ENCODE measurements around the gene PAWR.
"Not testable (repeated sequence)": the region's sequence is repeated elsewhere in the genome, so short reads cannot be mapped to it uniquely, and the experiment has no call there.

PAWR gene

DNA sequence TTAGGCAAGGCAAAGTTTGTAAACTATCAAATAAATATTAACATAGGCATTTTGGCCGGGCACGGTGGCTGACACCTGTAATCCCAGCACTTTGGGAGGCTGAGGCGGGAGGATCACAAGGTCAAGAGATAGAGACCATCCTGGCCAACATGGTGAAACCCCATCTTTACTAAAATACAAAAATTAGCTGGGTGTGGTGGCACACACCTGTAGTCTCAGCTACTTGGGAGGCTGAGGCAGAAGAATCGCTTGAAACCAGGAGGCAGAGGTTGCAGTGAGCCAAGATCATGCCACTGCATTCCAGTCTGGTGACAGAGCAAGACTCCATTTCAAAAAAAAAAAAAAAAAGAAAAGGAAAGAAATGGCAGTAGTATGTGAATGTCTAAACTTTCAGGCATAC, 43.9 kb downstream of the PAWR start:
- H3K4me3 ChIP-seq (ENCODE audit: low read length); H3K9ac ChIP-seq (ENCODE audit: low read depth, low read length): not testable (repeated sequence)
- peaks cover 27% of the 10 kb centered on the region for H3K36me3 ChIP-seq (ENCODE audit: insufficient read depth, low read length)

DNA sequence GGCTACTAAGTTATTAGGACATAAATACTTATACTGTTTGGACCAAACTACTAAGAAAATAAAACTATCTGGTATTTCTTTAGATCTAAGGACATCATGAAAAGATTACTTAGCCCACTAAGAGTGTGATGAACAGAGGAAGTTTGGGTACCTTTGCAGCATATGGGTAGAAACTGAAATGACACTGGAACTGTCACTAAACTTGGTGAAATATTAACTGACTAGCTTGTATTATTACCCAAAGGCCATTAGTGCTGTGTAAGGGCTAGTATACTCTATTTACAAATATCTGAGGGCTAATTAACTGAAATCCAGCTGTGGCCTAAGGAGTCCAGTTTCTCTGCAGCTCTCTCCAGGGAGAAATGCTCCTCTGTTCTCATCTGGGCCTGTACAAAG, 45.5 kb downstream of the PAWR start:
- Histone ChIP-seq H3K4me3 (ENCODE audit: low read length) (no peak overlapping the region), H3K4me1 (ENCODE audit: insufficient read depth, low read length) (peaks cover 62% of the 10 kb centered on the region), H3K9me3 (ENCODE audit: insufficient read depth, low read depth, low read length) (0 out of 2 replicates have a peak, but pooled peaks cover 2% of the 10 kb centered on the region), H3K9ac (ENCODE audit: low read depth, low read length) (no peak overlapping the region), H3K36me3 (ENCODE audit: insufficient read depth, low read length) (peaks cover 26% of the 10 kb centered on the region), H3K27me3 (ENCODE audit: insufficient read depth, low read length) (no peaks in the 10 kb centered on the region), H3K27ac (ENCODE audit: low read depth, low read length) (no peak overlapping the region)

More for the DNA sequence above, 43.9 kb downstream of the PAWR start:
- H3K9me3 ChIP-seq (ENCODE audit: insufficient read depth, low read depth, low read length); H3K27me3 ChIP-seq (ENCODE audit: insufficient read depth, low read length); H3K27ac ChIP-seq (ENCODE audit: low read depth, low read length): not testable (repeated sequence)
- over 99% methylated on average over 4 of the region's 4 CpGs for WGBS
- H3K4me1 ChIP-seq (ENCODE audit: insufficient read depth, low read length) = peaks cover 62% of the 10 kb centered on the region

DNA sequence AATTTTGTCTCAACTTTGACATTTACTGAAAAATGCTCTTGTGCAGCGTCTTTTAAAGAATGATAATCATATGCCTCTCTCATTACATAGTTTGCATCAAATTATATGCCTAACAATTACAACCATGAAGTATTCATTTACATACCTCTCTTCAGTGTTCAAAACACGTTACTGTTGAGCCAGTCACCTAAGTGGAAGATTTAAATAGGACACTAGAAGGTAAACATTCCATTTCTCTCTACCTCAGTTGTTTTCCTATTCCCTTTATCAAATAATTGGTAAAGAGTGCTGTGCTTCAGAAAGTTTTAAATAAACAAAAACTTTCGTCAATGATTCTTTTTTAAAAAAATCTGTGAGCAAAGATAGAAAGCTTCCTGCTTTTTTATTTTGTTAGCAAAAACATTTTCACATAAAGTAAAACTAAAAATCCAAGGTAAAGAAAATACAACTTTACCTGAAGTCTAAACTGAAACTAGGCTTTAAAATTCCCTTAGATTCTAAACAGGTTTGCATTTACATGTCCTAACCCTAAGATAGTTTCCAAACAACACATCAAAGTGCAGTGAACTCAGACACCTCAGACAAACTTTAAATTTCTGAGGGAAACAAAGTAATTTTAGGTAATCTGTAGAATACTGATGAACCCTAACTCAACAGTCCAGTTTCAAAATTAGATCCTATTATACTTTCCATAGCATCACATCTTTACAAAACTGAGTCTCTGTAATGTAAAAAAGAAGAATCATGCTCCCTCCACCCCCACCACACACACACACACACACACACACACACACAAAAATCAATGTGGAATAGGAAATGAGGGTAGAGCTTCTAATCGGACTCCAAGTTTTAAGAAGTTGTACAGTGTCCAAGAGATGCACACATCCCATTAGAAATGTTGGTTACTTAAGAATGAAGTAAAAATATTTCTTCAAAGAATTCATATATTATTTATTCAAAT, 46.2 kb downstream of the PAWR start:
- Histone ChIP-seq H3K27ac (ENCODE audit: low read depth, low read length) (no peak overlapping the region; the same call in 1 of the 2 replicates), H3K9ac (ENCODE audit: low read depth, low read length) (no peak overlapping the region), H3K36me3 (ENCODE audit: insufficient read depth, low read length) (peaks cover 19% of the 10 kb centered on the region), H3K4me3 (ENCODE audit: low read length) (no peak overlapping the region), H3K27me3 (ENCODE audit: insufficient read depth, low read length) (no peaks in the 10 kb centered on the region), H3K9me3 (ENCODE audit: insufficient read depth, low read depth, low read length) (0 out of 2 replicates have a peak, but pooled peaks cover 2% of the 10 kb centered on the region), H3K4me1 (ENCODE audit: insufficient read depth, low read length) (peaks cover 55% of the 10 kb centered on the region)
- 68% methylated on average over 2 of the region's 4 CpGs for WGBS

DNA sequence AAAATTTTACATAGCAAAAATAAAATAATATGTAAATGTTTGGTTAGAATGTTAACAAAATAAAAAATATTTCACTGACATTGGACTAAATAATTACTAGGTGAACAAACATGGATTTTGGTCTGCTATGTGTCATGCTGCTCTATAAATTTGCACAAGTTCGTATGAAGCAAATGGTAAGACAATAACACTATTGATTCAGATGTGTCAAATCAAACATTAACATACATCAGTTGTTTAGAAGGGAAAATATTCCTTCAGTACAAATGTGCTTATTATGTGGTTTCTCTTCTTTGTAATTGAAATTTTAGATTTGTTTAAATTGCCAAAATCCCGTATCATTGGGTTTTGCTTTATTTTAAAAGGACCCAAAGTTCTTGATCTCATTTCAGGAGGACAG, 46.9 kb downstream of the PAWR start:
- Histone ChIP-seq H3K27ac (ENCODE audit: low read depth, low read length) (no peak overlapping the region), H3K36me3 (ENCODE audit: insufficient read depth, low read length) (peaks cover 12% of the 10 kb centered on the region), H3K4me1 (ENCODE audit: insufficient read depth, low read length) (peaks cover 50% of the 10 kb centered on the region), H3K9me3 (ENCODE audit: insufficient read depth, low read depth, low read length) (0 out of 2 replicates have a peak, but pooled peaks cover 2% of the 10 kb centered on the region), H3K4me3 (ENCODE audit: low read length) (no peak overlapping the region), H3K27me3 (ENCODE audit: insufficient read depth, low read length) (no peaks in the 10 kb centered on the region), H3K9ac (ENCODE audit: low read depth, low read length) (no peak overlapping the region)
- 67% methylated on average over 1 of the region's 2 CpGs for WGBS

DNA sequence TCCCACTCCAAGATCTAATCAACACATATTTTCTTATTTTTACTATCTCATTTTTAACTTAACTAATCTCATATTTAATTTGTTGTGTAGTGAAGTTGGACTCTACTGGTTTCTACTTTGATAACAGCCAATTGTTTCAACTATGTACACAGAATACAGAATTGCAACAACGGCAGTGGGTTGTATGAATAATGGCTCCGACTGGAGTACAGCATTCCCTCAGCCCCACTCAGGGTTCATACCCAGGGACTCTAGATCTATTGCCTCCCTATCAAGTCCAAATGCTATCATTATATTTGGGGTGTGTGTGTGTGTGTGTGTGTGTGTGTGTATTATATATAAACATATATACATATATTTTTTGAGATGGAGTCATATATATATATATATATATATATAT, 52.3 kb downstream of the PAWR start:
- Histone ChIP-seq H3K4me3 (ENCODE audit: low read length) (no peak overlapping the region), H3K9ac (ENCODE audit: low read depth, low read length) (no peak overlapping the region), H3K9me3 (ENCODE audit: insufficient read depth, low read depth, low read length) (no peaks in the 10 kb centered on the region), H3K27me3 (ENCODE audit: insufficient read depth, low read length) (no peaks in the 10 kb centered on the region), H3K27ac (ENCODE audit: low read depth, low read length) (no peak overlapping the region), H3K4me1 (ENCODE audit: insufficient read depth, low read length) (peaks cover 64% of the 10 kb centered on the region), H3K36me3 (ENCODE audit: insufficient read depth, low read length) (peaks cover 9% of the 10 kb centered on the region; the same call in 1 of the 2 replicates)
- 80% methylated on average over 1 of the region's 2 CpGs for WGBS

DNA sequence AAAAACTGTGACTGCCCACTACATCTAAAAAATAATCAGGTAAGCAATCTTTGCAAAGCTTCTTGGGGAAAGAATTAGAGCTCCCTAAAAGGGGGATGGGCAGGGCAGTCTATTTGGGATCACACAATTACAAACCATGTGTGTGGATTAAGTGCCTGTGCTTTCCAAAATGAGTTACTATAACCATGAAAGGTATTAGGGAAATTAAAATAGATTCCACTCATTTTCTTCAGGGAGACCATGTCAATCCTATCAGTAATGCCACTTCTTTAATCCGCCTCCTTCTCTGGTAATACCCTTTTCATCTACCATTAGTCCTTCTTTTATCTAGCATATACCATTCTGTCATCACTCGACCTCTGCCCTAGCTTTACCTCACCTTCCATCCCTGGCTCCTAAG, 53.7 kb downstream of the PAWR start:
- peaks cover 53% of the 10 kb centered on the region for H3K4me1 ChIP-seq (ENCODE audit: insufficient read depth, low read length)
- H3K36me3 ChIP-seq (ENCODE audit: insufficient read depth, low read length) = peaks cover 7% of the 10 kb centered on the region
- no peaks in the 10 kb centered on the region for H3K27me3 ChIP-seq (ENCODE audit: insufficient read depth, low read length)
- WGBS = 88% methylated on average over 2 of the region's 2 CpGs
- H3K9ac ChIP-seq (ENCODE audit: low read depth, low read length) = no peak overlapping the region
- no peak overlapping the region for H3K27ac ChIP-seq (ENCODE audit: low read depth, low read length)
- H3K4me3 ChIP-seq (ENCODE audit: low read length) = no peak overlapping the region
- H3K9me3 ChIP-seq (ENCODE audit: insufficient read depth, low read depth, low read length) = no peaks in the 10 kb centered on the region

DNA sequence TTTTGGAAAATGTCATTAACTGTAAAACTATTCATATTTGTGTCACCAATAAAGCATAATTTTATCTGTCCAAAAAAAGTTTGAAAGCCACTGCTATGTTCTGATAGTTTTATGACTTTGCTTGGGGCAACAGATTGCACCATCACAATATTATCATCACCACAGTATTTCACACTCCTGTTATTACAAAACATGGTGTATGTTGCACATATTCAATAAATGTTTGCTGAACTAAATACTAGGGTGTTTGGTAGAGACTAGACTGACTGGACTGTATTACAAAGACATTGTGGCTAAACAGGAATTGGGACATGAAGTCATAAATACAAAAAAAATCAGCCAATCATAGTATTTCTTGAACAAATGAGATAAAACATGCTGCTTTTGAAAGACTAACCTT, 55.1 kb downstream of the PAWR start:
- Histone ChIP-seq H3K9ac (ENCODE audit: low read depth, low read length) (no peak overlapping the region), H3K27ac (ENCODE audit: low read depth, low read length) (no peak overlapping the region), H3K27me3 (ENCODE audit: insufficient read depth, low read length) (no peaks in the 10 kb centered on the region), H3K9me3 (ENCODE audit: insufficient read depth, low read depth, low read length) (no peaks in the 10 kb centered on the region), H3K4me3 (ENCODE audit: low read length) (no peak overlapping the region), H3K4me1 (ENCODE audit: insufficient read depth, low read length) (peaks cover 49% of the 10 kb centered on the region), H3K36me3 (ENCODE audit: insufficient read depth, low read length) (peaks cover 3% of the 10 kb centered on the region; the same call in 1 of the 2 replicates)

DNA sequence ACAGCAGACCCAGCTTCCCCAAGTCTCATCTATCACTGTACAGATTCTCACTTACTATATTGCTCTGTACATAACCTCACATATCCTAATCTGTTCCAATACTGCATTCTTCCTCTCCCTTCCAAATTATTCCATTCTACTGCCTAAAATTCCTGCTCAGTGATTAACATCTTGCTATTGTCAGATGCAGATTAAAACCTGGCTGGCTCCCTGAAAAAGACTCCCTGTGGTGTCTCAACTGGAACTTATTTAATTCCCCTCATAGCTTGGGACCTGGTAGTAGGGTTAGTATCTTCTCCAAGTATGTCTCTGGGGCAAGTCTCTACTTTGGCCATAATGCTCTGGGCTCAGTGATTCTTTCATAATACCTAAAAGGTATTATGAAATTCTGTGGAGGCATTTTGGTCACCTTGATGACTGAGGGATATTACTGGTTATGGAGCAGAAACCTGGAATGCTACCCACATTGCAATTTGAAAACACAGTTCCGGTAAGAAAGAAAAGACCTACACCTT, 55.8 kb downstream of the PAWR start:
- Histone ChIP-seq H3K4me3 (ENCODE audit: low read length) (no peak overlapping the region), H3K36me3 (ENCODE audit: insufficient read depth, low read length) (peaks cover 3% of the 10 kb centered on the region; the same call in 1 of the 2 replicates), H3K27ac (ENCODE audit: low read depth, low read length) (no peak overlapping the region; the same call in 1 of the 2 replicates), H3K9me3 (ENCODE audit: insufficient read depth, low read depth, low read length) (no peaks in the 10 kb centered on the region), H3K4me1 (ENCODE audit: insufficient read depth, low read length) (peaks cover 49% of the 10 kb centered on the region), H3K27me3 (ENCODE audit: insufficient read depth, low read length) (no peaks in the 10 kb centered on the region), H3K9ac (ENCODE audit: low read depth, low read length) (no peak overlapping the region)
- WGBS = 100% methylated on average over 1 of the region's 1 CpG

DNA sequence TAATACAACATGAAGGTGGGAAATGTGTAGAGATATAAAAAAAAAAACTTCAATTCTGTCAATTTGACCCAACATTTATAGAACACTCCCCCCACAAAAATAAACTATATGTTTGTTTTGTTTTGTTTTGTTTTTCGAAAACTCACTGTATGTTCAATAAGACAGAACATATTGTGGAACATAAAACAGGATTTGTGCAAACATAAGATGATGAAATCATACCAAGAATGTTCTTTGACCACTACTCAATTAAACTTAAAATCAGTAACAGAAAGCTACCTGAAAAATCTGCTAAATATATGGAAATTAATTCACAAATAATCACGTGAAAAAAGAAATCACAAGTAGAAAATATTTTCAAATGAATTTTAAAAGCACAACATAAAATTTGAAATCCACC, 61.2 kb downstream of the PAWR start:
- peaks cover 17% of the 10 kb centered on the region for H3K4me1 ChIP-seq (ENCODE audit: insufficient read depth, low read length)
- H3K36me3 ChIP-seq (ENCODE audit: insufficient read depth, low read length) = peaks cover 3% of the 10 kb centered on the region; the same call in 1 of the 2 replicates
- H3K9ac ChIP-seq (ENCODE audit: low read depth, low read length) = no peak overlapping the region
- H3K9me3 ChIP-seq (ENCODE audit: insufficient read depth, low read depth, low read length) = no peaks in the 10 kb centered on the region
- H3K27ac ChIP-seq (ENCODE audit: low read depth, low read length) = no peak overlapping the region
- H3K4me3 ChIP-seq (ENCODE audit: low read length) = no peak overlapping the region
- no peaks in the 10 kb centered on the region for H3K27me3 ChIP-seq (ENCODE audit: insufficient read depth, low read length)
- no CpG with 5 or more reads among the region's 2 CpGs for WGBS

DNA sequence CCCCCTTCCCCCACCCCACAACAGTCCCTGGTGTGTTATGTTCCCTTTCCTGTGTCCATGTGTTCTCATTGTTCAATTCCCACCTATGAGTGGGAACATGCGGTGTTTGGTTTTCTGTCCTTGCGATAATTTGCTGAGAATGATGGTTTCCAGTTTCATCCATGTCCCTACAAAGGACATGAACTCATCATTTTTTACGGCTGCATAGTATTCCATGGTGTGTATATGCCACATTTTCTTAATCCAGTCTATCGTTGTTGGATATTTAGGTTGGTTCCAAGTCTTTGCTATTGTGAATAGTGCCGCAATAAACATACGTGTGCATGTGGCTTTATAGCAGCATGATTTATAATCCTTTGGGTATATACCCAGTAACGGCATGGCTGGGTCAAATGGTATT, 64.0 kb downstream of the PAWR start:
- H3K36me3 ChIP-seq (ENCODE audit: insufficient read depth, low read length); H3K9me3 ChIP-seq (ENCODE audit: insufficient read depth, low read depth, low read length); H3K9ac ChIP-seq (ENCODE audit: low read depth, low read length); H3K4me3 ChIP-seq (ENCODE audit: low read length); H3K27me3 ChIP-seq (ENCODE audit: insufficient read depth, low read length); H3K27ac ChIP-seq (ENCODE audit: low read depth, low read length): not testable (repeated sequence)
- WGBS = 100% methylated on average over 5 of the region's 7 CpGs
- H3K4me1 ChIP-seq (ENCODE audit: insufficient read depth, low read length) = peaks cover 25% of the 10 kb centered on the region

DNA sequence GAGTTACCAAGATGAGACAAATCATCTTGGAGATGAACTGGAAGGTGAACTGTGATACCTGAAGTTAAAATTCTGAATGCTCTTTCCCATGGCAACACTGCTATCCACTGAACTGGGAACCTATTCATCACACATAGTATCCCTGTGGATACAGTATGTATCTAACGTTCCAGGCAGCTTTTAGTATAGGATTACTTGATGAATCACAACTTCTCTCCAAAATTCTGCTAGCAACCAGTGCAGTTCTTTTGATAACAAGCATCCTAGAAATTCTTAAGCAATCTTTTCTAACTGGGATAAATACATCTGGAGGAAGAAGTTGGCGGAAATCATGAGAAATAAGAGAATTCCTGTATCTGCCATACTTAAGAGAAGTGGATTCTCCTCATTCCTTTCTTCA, 66.4 kb downstream of the PAWR start:
- H3K27me3 ChIP-seq (ENCODE audit: insufficient read depth, low read length) = no peaks in the 10 kb centered on the region
- H3K27ac ChIP-seq (ENCODE audit: low read depth, low read length) = 0 out of 2 replicates have a peak overlapping the region, but pooled peaks have one; percentile 28
- WGBS = 71% methylated on average over 1 of the region's 2 CpGs
- H3K36me3 ChIP-seq (ENCODE audit: insufficient read depth, low read length) = peaks cover 25% of the 10 kb centered on the region
- peaks cover 25% of the 10 kb centered on the region for H3K4me1 ChIP-seq (ENCODE audit: insufficient read depth, low read length)
- no peak overlapping the region for H3K4me3 ChIP-seq (ENCODE audit: low read length)
- H3K9me3 ChIP-seq (ENCODE audit: insufficient read depth, low read depth, low read length) = no peaks in the 10 kb centered on the region
- H3K9ac ChIP-seq (ENCODE audit: low read depth, low read length) = no peak overlapping the region

All from HUES64 (cell line).